ENCODE results near the gene CELA3A. TPM values are rescaled to one million over a fixed set of nuclear protein-coding genes. Genes with fewer than 3 reads are reported as not detected.

CELA3A gene
- polyA plus RNA-seq, 3 donors: not detected

- Mint-ChIP-seq H3K4me3 (no peak overlapping the region), H3K27me3 (ENCODE audit: low read depth in 3 of 3) (no peaks in the 10 kb centered on the region), H3K9me3 (no peaks in the 10 kb centered on the region), H3K27ac (peak overlapping the region; percentile 84 to 99 (median 94)), H3K36me3 (no peaks in the 10 kb centered on the region), H3K4me1 (peaks cover 39% of the 10 kb centered on the region)
- Histone ChIP-seq H3K4me2 (replicated peaks; ENCODE audit: extremely low read depth, low read length, poor library complexity, severe bottlenecking) (peak overlapping the region; percentile 27), H3K9ac (ENCODE audit: insufficient read depth, low read length, poor library complexity, severe bottlenecking) (no peak overlapping the region), H3K9me3 (replicated peaks in 1 of 2; ENCODE audit: control insufficient read depth in 1 of 2, insufficient read depth in 1 of 2, low read length in 2 of 2) (no peaks in the 10 kb centered on the region), H3K27ac (ENCODE audit: low read depth in 1 of 2, low read length in 2 of 2) (peak overlapping the region; percentile 49 to 72), H3K27me3 (ENCODE audit: control insufficient read depth in 2 of 2, insufficient read depth in 2 of 2, low read length in 2 of 2) (no peaks in the 10 kb centered on the region), H3K4me1 (ENCODE audit: control insufficient read depth in 1 of 2, insufficient read depth in 2 of 2, low read length in 2 of 2) (peaks cover 44 to 50% of the 10 kb centered on the region in 2 donors), H3K4me3 (replicated peaks in 1 of 3; ENCODE audit: low read depth in 2 of 3, low read length in 3 of 3) (peak overlapping the region in 1 of 3 experiments; percentile 2), H2AFZ (ENCODE audit: insufficient read depth, low read depth, low read length, poor library complexity, severe bottlenecking) (peak overlapping the region; percentile 66), H3K36me3 (replicated peaks in 1 of 2; ENCODE audit: control insufficient read depth in 1 of 2, insufficient read depth in 2 of 2, low read length in 2 of 2) (no peaks in the 10 kb centered on the region), H3K79me2 (ENCODE audit: insufficient read depth, low read length) (no peaks in the 10 kb centered on the region), H4K20me1 (ENCODE audit: insufficient read depth, low read length) (no peaks in the 10 kb centered on the region)
- intact Hi-C loops (cut with micrococcal nuclease): no loop called here
- no peak for TF ChIP-seq CTCF (IDR thresholded peaks at IDR 0.05)
- DNase-seq: peak in 1 of 3 donors; percentile 25
- WGBS (ENCODE audit: insufficient coverage): no CpG with 5 or more reads among the region's 7 CpGs
These were observed 36.1 kb downstream of the CELA3A start for GRCh38 chr1:22037520-22037919.

- peak overlapping the region in 1 of 2 donors; percentile 15 for H3K4me3 Mint-ChIP-seq
- no peak overlapping the region for H3K9ac ChIP-seq (ENCODE audit: insufficient read depth, low read length, poor library complexity, severe bottlenecking)
- H3K9me3 ChIP-seq (replicated peaks in 1 of 2; ENCODE audit: control insufficient read depth in 1 of 2, insufficient read depth in 1 of 2, low read length in 2 of 2): no peaks in the 10 kb centered on the region
- H3K4me2 ChIP-seq (replicated peaks; ENCODE audit: extremely low read depth, low read length, poor library complexity, severe bottlenecking): peak overlapping the region; percentile 27
- no peaks in the 10 kb centered on the region for H4K20me1 ChIP-seq (ENCODE audit: insufficient read depth, low read length)
- TF ChIP-seq CTCF (IDR thresholded peaks at IDR 0.05): no peak
- H3K4me3 ChIP-seq (replicated peaks in 1 of 3; ENCODE audit: low read depth in 2 of 3, low read length in 3 of 3): peak overlapping the region in 1 of 3 experiments; percentile 2
- H3K27me3 Mint-ChIP-seq (ENCODE audit: low read depth in 3 of 3): no peaks in the 10 kb centered on the region
- no peaks in the 10 kb centered on the region for H3K36me3 ChIP-seq (replicated peaks in 1 of 2; ENCODE audit: control insufficient read depth in 1 of 2, insufficient read depth in 2 of 2, low read length in 2 of 2)
- no peaks in the 10 kb centered on the region for H3K27me3 ChIP-seq (ENCODE audit: control insufficient read depth in 2 of 2, insufficient read depth in 2 of 2, low read length in 2 of 2)
- 81% methylated on average over 4 of the region's 5 CpGs for WGBS (ENCODE audit: insufficient coverage)
- peak in 1 of 3 donors; percentile 17 for DNase-seq
- peak overlapping the region; percentile 49 to 72 for H3K27ac ChIP-seq (ENCODE audit: low read depth in 1 of 2, low read length in 2 of 2)
- H3K9me3 Mint-ChIP-seq: no peaks in the 10 kb centered on the region
- no peaks in the 10 kb centered on the region for H3K36me3 Mint-ChIP-seq
- peaks cover 40% of the 10 kb centered on the region for H3K4me1 Mint-ChIP-seq
- peaks cover 49% of the 10 kb centered on the region in 2 donors for H3K4me1 ChIP-seq (ENCODE audit: control insufficient read depth in 1 of 2, insufficient read depth in 2 of 2, low read length in 2 of 2)
- H2AFZ ChIP-seq (ENCODE audit: insufficient read depth, low read depth, low read length, poor library complexity, severe bottlenecking): peak overlapping the region; percentile 66
- peak overlapping the region; percentile 84 to 99 (median 94) for H3K27ac Mint-ChIP-seq
- H3K79me2 ChIP-seq (ENCODE audit: insufficient read depth, low read length): no peaks in the 10 kb centered on the region
- intact Hi-C loops (cut with micrococcal nuclease): no loop called here
These were observed 36.6 kb downstream of the CELA3A start for GRCh38 chr1:22038036-22038435.

Measured in CD14-positive monocyte (primary cell).